CD4-positive, alpha-beta memory T cell (primary cell): ENCODE measurements around the gene UPF2. TPM values are rescaled to one million over a fixed set of nuclear protein-coding genes. Genes with fewer than 3 reads are reported as not detected.
A peak's percentile ranks its signal among the peaks of the same experiment; 100 is the strongest.
"Not testable (repeated sequence)": the region's sequence is repeated elsewhere in the genome, so short reads cannot be mapped to it uniquely, and the experiment has no call there.

ENCODE experiments used
- CTCF ChIA-PET: fragments of 350-600 bp; sonication (Branson Sonifier 250); formaldehyde crosslinking; loops from one replicate; lab custom pipeline; 2021; ENCODE audit warnings: inconsistent platforms; ENCODE audit not compliant: partially characterized antibody; lab: Charles Lee
- POLR2A ChIA-PET: fragments of 350-600 bp; sonication (Branson Sonifier 250); formaldehyde crosslinking; loops from one replicate; lab custom pipeline; 2021; ENCODE audit not compliant: partially characterized antibody; lab: Charles Lee
- DNase-seq, 5 donors: peaks; one replicate each; pipeline versions ENCODE4 v3.0.0 to v3.0.0-alpha.2; 2020 to 2022; ENCODE audit warnings: mixed read lengths in 1 of 5
- H3K27ac ChIP-seq: one replicate; pipeline ENCODE4 v1.7.0; 2013; ENCODE audit warnings: low read depth, low read length
- H3K27me3 ChIP-seq: 2 replicates; pipeline ENCODE4 v1.7.0; 2013; ENCODE audit warnings: mild to moderate bottlenecking, low read length, moderate library complexity; ENCODE audit not compliant: insufficient read depth
- H3K36me3 ChIP-seq: 2 replicates; pipeline ENCODE4 v1.7.0; 2013; ENCODE audit warnings: mild to moderate bottlenecking, low read length, moderate library complexity; ENCODE audit not compliant: insufficient read depth
- H3K4me1 ChIP-seq: 2 replicates; pipeline ENCODE4 v1.7.0; 2013; ENCODE audit warnings: mild to moderate bottlenecking, low read length, moderate library complexity; ENCODE audit not compliant: insufficient read depth
- H3K4me3 ChIP-seq, 2 donors: one replicate each; pipeline ENCODE4 v1.7.0; 2013; ENCODE audit warnings: low read length in 2 of 2, mild to moderate bottlenecking in 1 of 2
- H3K9me3 ChIP-seq, 2 donors: one replicate each; pipeline ENCODE4 v1.7.0; 2013; ENCODE audit warnings: low read length in 2 of 2, control low read depth in 1 of 2; ENCODE audit not compliant: control insufficient read depth in 1 of 2
- H3K27ac Mint-ChIP-seq, 7 donors: one replicate each; pipeline ENCODE4 v1.8.0; 2020 to 2021; ENCODE audit warnings: mixed read lengths in 7 of 7, mild to moderate bottlenecking in 6 of 7, inconsistent platforms in 3 of 7, moderate library complexity in 3 of 7
- H3K27me3 Mint-ChIP-seq, 2 donors: one replicate each; pipeline ENCODE4 v1.8.0; 2020 to 2021; ENCODE audit warnings: mixed read lengths in 2 of 2
- H3K36me3 Mint-ChIP-seq, 2 donors: one replicate each; pipeline ENCODE4 v1.8.0; 2020 to 2021; ENCODE audit warnings: mixed read lengths in 2 of 2, inconsistent platforms in 1 of 2, mild to moderate bottlenecking in 1 of 2
- H3K4me1 Mint-ChIP-seq, 4 donors: one replicate each; pipeline ENCODE4 v1.8.0; 2020 to 2021; ENCODE audit warnings: mixed read lengths in 4 of 4, mild to moderate bottlenecking in 1 of 4
- H3K4me3 Mint-ChIP-seq, 8 donors: one replicate each; pipeline ENCODE4 v1.8.0; 2020 to 2021; ENCODE audit warnings: mixed read lengths in 8 of 8, mild to moderate bottlenecking in 7 of 8, moderate library complexity in 6 of 8, inconsistent platforms in 3 of 8
- H3K9me3 Mint-ChIP-seq, 8 donors: one replicate each; pipeline ENCODE4 v1.8.0; 2020 to 2021; ENCODE audit warnings: mixed read lengths in 8 of 8, mild to moderate bottlenecking in 5 of 8, inconsistent platforms in 3 of 8, moderate library complexity in 1 of 8
- intact Hi-C: fragments of 100-400 bp; cut with micrococcal nuclease; formaldehyde crosslinking; loops from one replicate; pipeline ENCODE4 v1.15.1; 2023
- polyA plus RNA-seq, 2 donors: library from polyadenylated mRNA; unstranded; fragments of 300-500 nt; fragmentation: Illumina TruSeq; gene quantifications; one replicate each; pipeline ENCODE4 v1.2.3, GENCODE V29; 2021
- total RNA-seq, 2 experiments: library from RNA; stranded (reverse); gene quantifications; one replicate each; pipeline ENCODE4 v1.2.3, GENCODE V29; 2021

UPF2 gene
- total and polyA plus RNA-seq, 4 experiments from 2014 or later: 5.4 to 38.6 (median 28.1) TPM

DNA sequence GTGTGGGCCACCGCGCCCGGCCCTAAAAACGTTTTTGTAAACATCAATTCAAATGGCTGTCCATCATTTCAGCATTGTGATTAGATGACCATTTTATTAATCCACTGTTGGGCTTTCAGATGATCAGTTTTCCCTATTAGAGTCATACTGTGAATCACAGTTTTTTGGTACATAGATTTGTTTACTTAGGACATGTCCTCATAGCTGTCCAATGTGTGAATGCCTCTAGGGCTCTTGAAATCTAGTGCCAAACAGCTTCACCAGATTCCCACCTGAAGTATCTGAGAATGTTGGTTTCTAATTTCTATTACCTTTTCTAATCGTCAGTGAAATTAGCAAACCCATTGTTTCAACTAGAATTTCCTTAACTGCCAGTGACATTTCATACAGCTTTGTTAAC is 66.8 kb downstream of the UPF2 start:
- Mint-ChIP-seq H3K27ac (no peak overlapping the region), H3K4me1 (peaks cover 0 to 5% (median under 1%) of the 10 kb centered on the region in 4 donors), H3K4me3 (no peak overlapping the region), H3K27me3 (no peaks in the 10 kb centered on the region), H3K36me3 (peaks cover 55 to 59% of the 10 kb centered on the region in 2 donors), H3K9me3 (peaks cover 0 to 2% (median 0%) of the 10 kb centered on the region in 8 donors)
- intact Hi-C loops: no loop called here
- POLR2A ChIA-PET: no interaction called here
- CTCF ChIA-PET: interaction anchor here (3.1 kb wide), 1 partner anchor 11 kb away, joined by 14 read pairs; no protein-coding TSS in a partner anchor
- Histone ChIP-seq H3K27me3 (no peaks in the 10 kb centered on the region), H3K27ac (no peak overlapping the region), H3K36me3 (peaks cover 27% of the 10 kb centered on the region), H3K9me3 (no peaks in the 10 kb centered on the region), H3K4me3 (no peak overlapping the region), H3K4me1 (no peaks in the 10 kb centered on the region)
- no peak for DNase-seq

- H3K27ac ChIP-seq, CTCF ChIA-PET, H3K4me3 ChIP-seq, H3K27me3 ChIP-seq, intact Hi-C loops, H3K27me3 Mint-ChIP-seq, H3K9me3 Mint-ChIP-seq, H3K9me3 ChIP-seq, H3K4me1 Mint-ChIP-seq, H3K4me1 ChIP-seq, POLR2A ChIA-PET: not testable (repeated sequence)
- peak overlapping the region in 1 of 8 donors; percentile 15 for H3K4me3 Mint-ChIP-seq
- H3K36me3 Mint-ChIP-seq: peaks cover 39 to 41% of the 10 kb centered on the region in 2 donors
- peaks cover 18% of the 10 kb centered on the region for H3K36me3 ChIP-seq
- peak overlapping the region in 1 of 7 donors; percentile 15 for H3K27ac Mint-ChIP-seq
- peak in 1 of 5 donors; percentile 30 for DNase-seq
These were observed 70.1 kb downstream of the UPF2 start for GRCh38 chr10:11972523-11972922.

GRCh38 chr10:11962176-11962575 is 80.4 kb downstream of the UPF2 start:
- Mint-ChIP-seq H3K4me3 (no peak overlapping the region), H3K36me3 (peaks cover 69 to 81% of the 10 kb centered on the region in 2 donors), H3K27me3 (no peaks in the 10 kb centered on the region), H3K27ac (peak overlapping the region in 1 of 7 donors; percentile 3), H3K9me3 (peaks cover 0 to 6% (median 2%) of the 10 kb centered on the region in 8 donors), H3K4me1 (no peaks in the 10 kb centered on the region)
- H3K4me1 ChIP-seq: no peaks in the 10 kb centered on the region
- H3K27ac ChIP-seq: no peak overlapping the region
- no peaks in the 10 kb centered on the region for H3K9me3 ChIP-seq
- H3K36me3 ChIP-seq: peaks cover 57% of the 10 kb centered on the region
- POLR2A ChIA-PET: no interaction called here
- no peak overlapping the region for H3K4me3 ChIP-seq
- no peaks in the 10 kb centered on the region for H3K27me3 ChIP-seq
- intact Hi-C loops: no loop called here
- CTCF ChIA-PET: interaction anchor here (1.6 kb wide), 1 partner anchor 24 kb away, joined by 6 read pairs; no protein-coding TSS in a partner anchor
- DNase-seq: no peak

DNA sequence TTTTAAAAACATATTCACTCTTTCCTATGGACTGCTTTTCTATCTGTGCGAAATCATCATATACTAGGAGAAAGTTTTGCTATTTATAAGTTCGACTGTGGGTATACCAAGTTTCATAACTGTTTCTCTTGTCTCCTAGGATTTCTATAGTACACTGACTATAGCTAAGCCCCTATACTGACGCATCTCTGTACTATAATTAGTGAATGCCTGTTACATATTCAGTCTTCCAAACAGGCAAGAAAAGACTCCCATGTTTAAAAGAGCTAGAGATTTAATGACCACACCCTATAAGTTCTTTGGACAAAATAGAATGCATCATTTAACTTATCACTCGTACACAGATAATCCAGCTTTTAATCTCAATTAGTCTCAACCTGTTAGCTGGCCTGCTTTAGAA is 80.8 kb downstream of the UPF2 start:
- H3K4me3 Mint-ChIP-seq: no peak overlapping the region
- peak overlapping the region in 2 of 7 donors; percentile 3 to 64 for H3K27ac Mint-ChIP-seq
- CTCF ChIA-PET: interaction anchor here (1.6 kb wide), 1 partner anchor 25 kb away, joined by 6 read pairs; no protein-coding TSS in a partner anchor
- intact Hi-C loops: no loop called here
- peaks cover 66 to 80% of the 10 kb centered on the region in 2 donors for H3K36me3 Mint-ChIP-seq
- peaks cover 0 to 6% (median 2%) of the 10 kb centered on the region in 8 donors for H3K9me3 Mint-ChIP-seq
- Histone ChIP-seq H3K9me3 (no peaks in the 10 kb centered on the region), H3K4me1 (no peaks in the 10 kb centered on the region), H3K27me3 (no peaks in the 10 kb centered on the region), H3K36me3 (peaks cover 53% of the 10 kb centered on the region), H3K27ac (no peak overlapping the region), H3K4me3 (no peak overlapping the region)
- no peaks in the 10 kb centered on the region for H3K27me3 Mint-ChIP-seq
- no peaks in the 10 kb centered on the region for H3K4me1 Mint-ChIP-seq
- no peak for DNase-seq
- POLR2A ChIA-PET: no interaction called here

DNA sequence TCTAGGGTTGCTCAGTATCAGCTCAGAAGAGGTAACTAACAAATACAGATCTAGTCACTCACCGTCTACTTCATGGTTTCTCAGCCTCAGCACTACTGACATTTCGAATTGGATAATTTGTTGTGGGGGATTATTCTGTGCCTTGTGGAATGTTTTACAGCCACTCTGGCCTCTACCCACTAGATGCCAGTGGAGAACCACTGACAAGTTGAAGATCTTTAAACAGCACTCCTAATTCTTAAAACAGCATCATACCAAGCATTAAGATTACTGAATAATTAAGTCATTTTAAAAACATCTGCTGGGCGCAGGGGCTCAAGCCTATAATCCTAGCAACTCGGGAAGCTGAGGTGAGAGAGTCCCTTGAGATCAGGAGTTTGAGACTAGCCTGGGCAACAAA is 82.6 kb downstream of the UPF2 start:
- no peaks in the 10 kb centered on the region for H3K27me3 Mint-ChIP-seq
- Histone ChIP-seq H3K36me3 (peaks cover 59% of the 10 kb centered on the region), H3K27ac (no peak overlapping the region), H3K27me3 (no peaks in the 10 kb centered on the region), H3K4me3 (no peak overlapping the region), H3K4me1 (no peaks in the 10 kb centered on the region), H3K9me3 (no peaks in the 10 kb centered on the region)
- H3K4me1 Mint-ChIP-seq: no peaks in the 10 kb centered on the region
- ChIA-PET POLR2A (no interaction called here), CTCF (no interaction called here)
- H3K36me3 Mint-ChIP-seq: peaks cover 69 to 85% of the 10 kb centered on the region in 2 donors
- DNase-seq: no peak
- no peaks in the 10 kb centered on the region for H3K9me3 Mint-ChIP-seq
- peak overlapping the region in 1 of 7 donors; percentile 2 for H3K27ac Mint-ChIP-seq
- intact Hi-C loops: no loop called here
- H3K4me3 Mint-ChIP-seq: no peak overlapping the region

DNA sequence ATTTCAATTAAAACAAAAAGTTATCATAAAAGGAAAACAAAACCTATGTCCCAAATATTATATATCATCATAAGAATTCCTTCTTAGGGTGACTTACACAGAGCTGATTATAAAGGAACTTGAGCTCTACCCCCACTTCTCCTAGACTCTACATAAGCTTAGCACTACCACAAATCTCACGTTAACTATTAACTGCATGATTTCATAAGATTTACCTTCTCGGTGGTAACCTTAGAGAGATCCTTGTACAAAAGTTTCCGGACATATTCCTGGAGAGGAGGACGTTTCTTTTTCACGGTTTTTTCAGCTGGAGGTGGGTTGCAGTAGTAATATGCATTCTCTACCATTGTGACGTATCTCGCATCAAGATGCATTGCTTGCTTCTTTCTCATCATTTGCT is 83.7 kb downstream of the UPF2 start:
- POLR2A ChIA-PET: no interaction called here
- Histone ChIP-seq H3K27ac (no peak overlapping the region), H3K36me3 (peaks cover 56% of the 10 kb centered on the region), H3K4me1 (no peaks in the 10 kb centered on the region), H3K4me3 (no peak overlapping the region), H3K9me3 (no peaks in the 10 kb centered on the region), H3K27me3 (no peaks in the 10 kb centered on the region)
- Mint-ChIP-seq H3K27ac (no peak overlapping the region), H3K27me3 (no peaks in the 10 kb centered on the region), H3K36me3 (peaks cover 63 to 76% of the 10 kb centered on the region in 2 donors), H3K4me1 (no peaks in the 10 kb centered on the region), H3K4me3 (no peak overlapping the region), H3K9me3 (no peaks in the 10 kb centered on the region)
- DNase-seq: no peak
- CTCF ChIA-PET: interaction anchor here (1.2 kb wide), 1 partner anchor 26 kb away, joined by 3 read pairs; no protein-coding TSS in a partner anchor
- intact Hi-C loops: no loop called here

DNA sequence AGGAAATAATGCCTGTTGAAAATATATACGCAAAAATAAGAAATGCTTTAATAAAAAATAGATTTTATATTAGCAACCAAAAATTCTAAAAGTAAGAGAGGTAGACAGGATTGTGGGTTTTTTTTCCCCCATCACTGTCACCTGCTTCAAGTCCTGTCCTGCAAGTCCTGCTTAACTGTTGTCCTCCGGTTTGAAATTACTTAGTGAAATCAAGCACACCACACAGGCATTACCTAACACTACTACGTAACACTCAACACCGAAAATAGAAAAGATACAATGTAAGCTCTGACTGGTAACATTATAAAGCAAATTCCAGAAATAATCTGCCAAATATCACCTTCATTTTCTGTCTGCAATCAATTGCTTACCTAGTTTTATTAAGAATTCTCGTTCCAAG is 90.9 kb downstream of the UPF2 start:
- Histone ChIP-seq H3K4me1 (no peaks in the 10 kb centered on the region), H3K27ac (no peak overlapping the region), H3K36me3 (peaks cover 21% of the 10 kb centered on the region), H3K4me3 (no peak overlapping the region), H3K27me3 (no peaks in the 10 kb centered on the region), H3K9me3 (no peaks in the 10 kb centered on the region)
- Mint-ChIP-seq H3K4me1 (peaks cover 0 to 9% (median 2%) of the 10 kb centered on the region in 4 donors), H3K4me3 (no peak overlapping the region), H3K27me3 (no peaks in the 10 kb centered on the region), H3K27ac (no peak overlapping the region), H3K9me3 (no peaks in the 10 kb centered on the region), H3K36me3 (peaks cover 44 to 60% of the 10 kb centered on the region in 2 donors)
- DNase-seq: no peak
- ChIA-PET POLR2A (interaction anchor here (0.6 kb wide), 1 partner anchor 88 kb away, joined by 3 read pairs; no protein-coding TSS in a partner anchor), CTCF (interaction anchor here (1.0 kb wide), 1 partner anchor 169 kb away, joined by 4 read pairs; no protein-coding TSS in a partner anchor)
- intact Hi-C loops: no loop called here
